Kidney epithelial cell (primary cell): ENCODE measurements around the gene SNRK. TPM values are rescaled to one million over a fixed set of nuclear protein-coding genes. Genes with fewer than 3 reads are reported as not detected.

ENCODE experiments used
- DNase-seq: peaks from one replicate; pipeline ENCODE4 v3.0.0-alpha.2; 2010; ENCODE audit warnings: low read depth
- H3K27me3 ChIP-seq: 2 replicates; pipeline ENCODE4 v1.6.0; 2011; ENCODE audit warnings: low read length; ENCODE audit not compliant: control insufficient read depth, insufficient read depth
- H3K36me3 ChIP-seq: 2 replicates; pipeline ENCODE4 v1.5.1; 2011; ENCODE audit warnings: low read length; ENCODE audit not compliant: control insufficient read depth, insufficient read depth
- H3K4me3 ChIP-seq: 2 replicates; pipeline ENCODE4 v1.5.1; 2011; ENCODE audit warnings: low read depth, mild to moderate bottlenecking, control low read depth, low read length
- total RNA-seq: library from RNA; depleted of rRNA; stranded (reverse); fragments of >200 nt; gene quantifications from 2 replicates; pipeline ENCODE4 v1.2.3, GENCODE V29; 2015
- TF ChIP-seq, protein P1 (sequence below): IDR thresholded peaks from 2 replicates; pipeline ENCODE4 v1.5.1; 2011; ENCODE audit warnings: mild to moderate bottlenecking, moderate library complexity, low read length, control low read depth, inconsistent platforms; ENCODE audit not compliant: insufficient read depth, poor library complexity, severe bottlenecking

The SNRK gene
- total RNA-seq, 1 donor from 2014 or later, result 25.0 TPM

DNA sequence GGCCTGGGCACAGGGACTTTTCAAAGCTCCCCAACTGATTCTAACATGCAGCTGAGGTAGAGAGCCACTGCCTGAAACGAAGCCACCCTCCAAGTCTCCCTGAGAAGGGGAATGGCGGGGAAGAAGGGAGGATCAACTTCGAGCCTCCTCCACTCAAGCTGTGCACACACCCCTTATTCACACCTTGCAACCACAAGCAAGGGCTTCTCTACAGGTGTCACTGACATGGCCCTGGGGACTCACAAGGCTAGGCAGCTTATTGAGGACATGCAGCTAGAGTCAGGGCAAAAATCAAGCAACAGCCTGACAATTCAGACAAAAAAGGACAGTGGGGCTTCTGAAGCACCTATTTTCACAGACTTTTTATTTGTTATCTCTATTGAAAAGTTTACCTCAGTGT, 85.2 kb downstream of the SNRK start:
- Histone ChIP-seq H3K36me3 (no peaks in the 10 kb centered on the region), H3K4me3 (no peak overlapping the region), H3K27me3 (no peaks in the 10 kb centered on the region)
- TF ChIP-seq, protein P1, sequence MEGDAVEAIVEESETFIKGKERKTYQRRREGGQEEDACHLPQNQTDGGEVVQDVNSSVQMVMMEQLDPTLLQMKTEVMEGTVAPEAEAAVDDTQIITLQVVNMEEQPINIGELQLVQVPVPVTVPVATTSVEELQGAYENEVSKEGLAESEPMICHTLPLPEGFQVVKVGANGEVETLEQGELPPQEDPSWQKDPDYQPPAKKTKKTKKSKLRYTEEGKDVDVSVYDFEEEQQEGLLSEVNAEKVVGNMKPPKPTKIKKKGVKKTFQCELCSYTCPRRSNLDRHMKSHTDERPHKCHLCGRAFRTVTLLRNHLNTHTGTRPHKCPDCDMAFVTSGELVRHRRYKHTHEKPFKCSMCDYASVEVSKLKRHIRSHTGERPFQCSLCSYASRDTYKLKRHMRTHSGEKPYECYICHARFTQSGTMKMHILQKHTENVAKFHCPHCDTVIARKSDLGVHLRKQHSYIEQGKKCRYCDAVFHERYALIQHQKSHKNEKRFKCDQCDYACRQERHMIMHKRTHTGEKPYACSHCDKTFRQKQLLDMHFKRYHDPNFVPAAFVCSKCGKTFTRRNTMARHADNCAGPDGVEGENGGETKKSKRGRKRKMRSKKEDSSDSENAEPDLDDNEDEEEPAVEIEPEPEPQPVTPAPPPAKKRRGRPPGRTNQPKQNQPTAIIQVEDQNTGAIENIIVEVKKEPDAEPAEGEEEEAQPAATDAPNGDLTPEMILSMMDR, result no peak
- DNase-seq, result no peak

DNA sequence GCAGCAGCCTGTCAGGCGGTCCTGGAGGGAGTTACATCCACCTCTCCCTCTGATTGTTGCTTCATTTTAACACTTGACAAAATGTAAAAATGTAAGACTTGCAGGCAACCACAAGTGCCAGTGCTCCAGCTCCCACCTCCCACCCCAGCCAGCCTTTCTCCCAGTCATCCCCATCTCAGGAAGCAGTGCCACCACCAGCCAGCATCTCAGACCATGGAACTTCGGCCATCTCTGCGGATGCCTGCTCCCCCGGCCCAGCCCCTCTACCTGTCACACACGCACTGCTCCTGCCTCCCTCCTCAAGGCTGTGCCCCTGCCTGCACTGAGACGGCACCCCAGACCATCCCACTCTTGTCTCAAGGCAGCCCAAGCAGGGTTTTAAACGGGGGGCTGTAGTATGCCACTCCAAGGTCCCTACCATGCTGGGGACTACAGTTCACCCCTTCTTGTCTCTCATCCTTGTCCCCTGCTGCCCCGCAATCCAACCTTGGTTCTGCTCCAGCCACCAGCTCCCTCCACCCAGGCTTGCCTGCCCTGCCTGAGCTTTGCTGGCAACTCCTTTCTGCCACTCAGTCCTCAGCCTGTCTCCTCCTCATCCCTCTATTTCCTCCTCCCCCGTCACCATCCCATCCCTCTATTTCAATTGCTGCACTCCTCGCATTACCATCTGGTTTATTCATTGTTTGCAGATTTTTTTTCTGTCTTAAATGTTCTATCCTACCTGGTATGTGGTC, 85.8 kb downstream of the SNRK start:
- Histone ChIP-seq H3K4me3 (no peak overlapping the region), H3K36me3 (no peaks in the 10 kb centered on the region), H3K27me3 (no peaks in the 10 kb centered on the region)
- TF ChIP-seq, protein P1, result no peak
- DNase-seq, result no peak

DNA sequence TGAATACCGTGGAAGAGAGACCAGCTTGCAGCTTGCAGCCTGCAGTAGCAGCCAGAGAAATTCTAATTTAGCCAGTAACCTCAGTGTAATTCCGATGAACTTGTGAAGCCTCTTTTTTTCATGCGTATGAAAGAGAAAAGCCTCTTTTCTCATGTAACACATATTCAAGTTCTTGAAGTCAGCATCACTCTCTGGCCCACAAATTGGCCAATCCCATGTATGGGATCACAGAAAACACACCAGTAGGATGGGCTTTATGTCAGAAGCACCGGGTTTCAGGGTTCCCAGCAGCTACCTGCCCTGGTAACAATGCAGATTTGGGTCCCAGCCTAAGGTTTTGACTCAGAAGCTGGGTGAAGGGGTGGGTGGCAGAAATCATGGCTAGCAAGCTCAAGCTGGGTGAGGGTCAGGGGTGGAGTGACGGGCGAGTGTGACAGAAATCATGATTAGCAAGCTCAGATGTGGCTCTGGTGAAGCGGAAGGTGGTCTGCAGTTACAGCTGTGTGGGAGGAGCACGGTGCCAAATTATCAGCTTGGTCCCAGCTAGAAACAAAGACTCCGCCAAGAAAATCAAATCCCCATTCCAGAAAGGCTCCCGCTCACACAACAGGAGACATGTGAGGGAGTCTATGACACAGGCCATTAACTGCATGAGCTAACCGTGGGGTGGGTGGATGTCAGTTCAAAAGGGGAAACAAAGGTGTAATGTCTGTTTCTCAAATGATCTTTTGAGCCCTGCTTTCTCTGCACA, 86.6 kb downstream of the SNRK start:
- TF ChIP-seq, protein P1, result no peak
- Histone ChIP-seq H3K36me3 (no peaks in the 10 kb centered on the region), H3K27me3 (no peaks in the 10 kb centered on the region), H3K4me3 (no peak overlapping the region)
- peak; percentile 14 for DNase-seq

DNA sequence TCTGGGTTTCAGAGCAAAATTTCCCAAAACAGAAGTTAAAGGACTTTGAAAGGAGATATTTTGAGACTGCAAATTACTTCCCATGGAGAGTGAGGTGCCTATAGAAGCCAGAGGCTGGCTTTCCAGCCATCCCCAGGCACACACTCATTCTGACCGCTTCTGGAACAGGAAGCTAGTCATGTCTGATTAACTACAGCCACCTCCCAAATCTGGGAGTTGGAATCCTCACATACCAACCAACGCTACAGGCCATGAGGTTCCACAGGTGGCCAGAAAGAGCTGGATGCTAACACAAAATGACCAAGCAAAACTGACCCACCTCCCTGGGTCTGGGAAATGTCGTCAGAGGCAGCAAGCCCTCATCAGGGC, 87.2 kb downstream of the SNRK start:
- peak; percentile 54 for DNase-seq
- Histone ChIP-seq H3K27me3 (no peaks in the 10 kb centered on the region), H3K4me3 (no peak overlapping the region), H3K36me3 (no peaks in the 10 kb centered on the region)
- TF ChIP-seq, protein P1, result no peak

DNA sequence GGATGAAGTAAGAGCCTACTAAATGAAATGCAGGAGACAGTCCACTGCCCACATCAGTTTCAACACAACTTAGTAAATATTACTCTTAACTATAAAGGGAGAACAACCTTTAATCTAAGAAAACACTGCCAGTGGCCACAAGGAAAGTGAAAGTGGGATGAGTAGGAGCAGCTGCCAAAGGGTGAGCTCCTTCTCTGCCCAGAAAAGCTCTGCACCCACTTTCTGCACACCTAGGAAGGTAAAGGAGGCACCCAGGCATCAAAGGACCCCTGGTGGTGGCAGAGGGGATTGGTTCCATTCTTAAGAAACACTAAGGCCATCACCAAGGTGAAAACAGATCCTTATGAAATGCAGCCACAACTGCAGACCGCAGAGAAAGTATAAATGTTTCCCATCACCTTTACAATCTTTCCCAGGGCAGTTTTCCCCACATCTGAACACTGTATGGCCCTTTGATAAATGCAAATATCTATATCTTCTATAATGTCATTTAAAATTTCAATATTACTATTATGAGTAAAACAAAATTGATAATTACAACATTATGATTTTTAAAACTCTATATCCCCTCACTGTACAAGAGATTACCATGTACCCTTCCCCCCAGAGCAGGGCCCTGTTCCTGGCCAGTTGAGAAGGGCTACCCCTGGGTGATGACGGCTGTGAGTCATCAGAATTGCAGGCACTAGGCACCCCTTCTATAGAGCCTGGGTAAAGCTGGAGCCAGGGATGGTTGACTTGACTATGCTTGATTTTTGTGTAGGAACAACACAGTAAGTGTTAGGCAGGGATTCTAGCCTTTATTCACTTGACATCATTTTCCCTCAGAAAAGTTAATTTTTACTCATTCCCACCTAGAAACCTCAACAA, 92.0 kb downstream of the SNRK start:
- Histone ChIP-seq H3K36me3 (no peaks in the 10 kb centered on the region), H3K27me3 (no peaks in the 10 kb centered on the region), H3K4me3 (no peak overlapping the region)
- no peak for DNase-seq
- TF ChIP-seq, protein P1, result peak; percentile 66
